ENCODE results near the gene HNRNPA0.

Gene HNRNPA0

GRCh38 chr5:137754188-137754960 is at the start of gene HNRNPA0:
Gene HNRNPA0, minus strand, starts transcription at chr5:137754363. Its CDS starts 297 bp downstream, at chr5:137754066.
- TF ChIP-seq CTCF (IDR thresholded peaks at IDR 0.05; ENCODE audit: low read length, missing control alignments), result no peak
- H3K4me3 ChIP-seq (replicated peaks; ENCODE audit: low read depth, low read length), result peak within 1 kb of the TSS; percentile 94
- DNase-seq (ENCODE audit: low read depth), result peak; percentile 98

DNA sequence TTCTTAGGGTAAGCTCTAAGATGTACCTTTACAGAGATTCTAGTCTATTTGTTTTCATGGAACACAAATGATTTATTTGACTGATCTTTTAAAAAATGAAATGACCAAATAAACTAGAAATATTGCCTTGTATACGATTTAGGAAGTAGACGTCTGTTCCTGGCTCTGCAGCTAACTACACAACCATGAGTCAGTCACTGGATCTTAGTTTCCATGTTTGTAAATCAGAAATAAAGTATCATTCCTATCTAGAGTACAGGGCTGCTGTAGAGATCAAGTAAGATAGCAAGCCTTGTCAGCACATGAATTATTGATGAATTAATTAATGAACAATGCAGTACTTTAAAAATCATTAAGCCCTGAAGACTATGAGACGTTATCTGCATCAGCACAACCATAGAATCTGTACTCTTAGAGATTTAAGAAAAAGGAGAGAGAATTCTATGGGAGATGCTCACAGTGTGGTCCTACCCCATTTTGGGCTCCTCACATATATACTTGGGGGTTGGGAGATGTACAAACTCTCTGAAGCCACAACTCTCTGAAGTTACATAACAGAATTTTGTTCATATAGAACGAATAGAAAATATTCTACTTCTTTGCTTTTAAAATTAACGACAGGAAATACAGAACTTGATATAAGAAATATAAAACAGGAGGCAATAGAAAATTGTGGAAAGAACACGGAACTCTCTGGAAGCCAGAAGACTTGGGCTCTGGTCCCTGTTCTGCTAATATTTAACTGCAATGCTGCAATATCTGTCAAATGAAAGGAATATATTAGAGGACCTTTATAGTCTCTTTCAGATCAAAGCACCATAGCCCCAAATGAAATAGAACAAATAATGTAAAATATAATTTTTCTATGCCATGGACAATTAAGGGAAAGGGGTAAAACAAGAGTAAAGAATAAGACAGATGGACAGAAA is 48.4 kb upstream of the HNRNPA0 start:
- no peak for TF ChIP-seq CTCF (IDR thresholded peaks at IDR 0.05; ENCODE audit: low read length, missing control alignments)
- H3K4me3 ChIP-seq (replicated peaks; ENCODE audit: low read depth, low read length), result no peak overlapping the region
- DNase-seq (ENCODE audit: low read depth), result no peak

- no peak for DNase-seq (ENCODE audit: low read depth)
- H3K4me3 ChIP-seq (replicated peaks; ENCODE audit: low read depth, low read length), result no peak overlapping the region
- no peak for TF ChIP-seq CTCF (IDR thresholded peaks at IDR 0.05; ENCODE audit: low read length, missing control alignments)
These were observed 46.7 kb upstream of the HNRNPA0 start for GRCh38 chr5:137800700-137801411.

- no peak for DNase-seq (ENCODE audit: low read depth)
- H3K4me3 ChIP-seq (replicated peaks; ENCODE audit: low read depth, low read length), result no peak overlapping the region
- no peak for TF ChIP-seq CTCF (IDR thresholded peaks at IDR 0.05; ENCODE audit: low read length, missing control alignments)
These were observed 42.1 kb upstream of the HNRNPA0 start for GRCh38 chr5:137796279-137796678.

DNA sequence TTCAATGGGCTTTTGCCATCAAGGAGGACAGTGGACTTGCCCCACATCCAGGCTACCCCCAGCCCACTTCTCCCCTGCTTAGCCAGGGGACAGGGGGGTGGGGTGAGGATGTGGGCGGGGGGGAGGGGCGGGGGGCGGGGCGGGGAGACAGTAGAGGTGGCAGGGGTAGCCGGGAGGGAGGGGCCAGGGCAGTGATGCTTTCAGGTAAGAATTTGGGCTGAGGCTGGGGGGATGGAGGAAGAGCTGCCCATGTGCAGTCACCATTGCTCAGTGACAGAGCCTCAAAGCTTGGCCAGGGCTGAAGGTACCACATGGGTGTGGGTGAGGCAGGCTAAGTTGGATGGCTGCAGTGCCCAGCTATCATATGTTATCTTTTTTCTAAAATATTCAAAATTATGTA is 40.7 kb upstream of the HNRNPA0 start:
- DNase-seq (ENCODE audit: low read depth), result no peak
- no peak for TF ChIP-seq CTCF (IDR thresholded peaks at IDR 0.05; ENCODE audit: low read length, missing control alignments)

DNA sequence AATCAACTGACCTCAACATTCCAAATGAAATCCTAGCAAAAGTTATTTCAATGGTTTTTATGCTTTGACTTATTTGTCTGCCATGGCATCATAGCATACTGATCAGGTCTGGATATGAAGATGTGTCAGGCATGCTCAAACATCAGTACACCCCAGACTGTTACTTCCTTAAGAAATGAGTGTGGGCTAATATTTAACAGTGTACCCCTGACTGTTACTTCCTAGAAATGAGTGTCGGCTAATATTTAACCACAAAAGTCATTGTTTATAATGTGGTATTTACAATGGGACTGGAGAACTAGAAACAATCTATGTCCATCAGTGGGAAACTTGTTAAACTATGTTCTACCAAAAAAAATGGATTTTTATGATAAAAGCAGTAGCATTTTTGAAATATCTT is 38.1 kb upstream of the HNRNPA0 start:
- TF ChIP-seq CTCF (IDR thresholded peaks at IDR 0.05; ENCODE audit: low read length, missing control alignments), result no peak
- H3K4me3 ChIP-seq (replicated peaks; ENCODE audit: low read depth, low read length), result no peak overlapping the region
- no peak for DNase-seq (ENCODE audit: low read depth)

More for the DNA sequence above, 40.7 kb upstream of the HNRNPA0 start:
- H3K4me3 ChIP-seq (replicated peaks; ENCODE audit: low read depth, low read length), result no peak overlapping the region

Data from fibroblast of pulmonary artery (primary cell).